Ovary (tissue), 3 donors: ENCODE data around the gene ME1.

Experiments
- CTCF ChIP-seq, 3 donors: fragments of 450-650 bp in 2 of 3; fragments of 200-600 bp in 1 of 3; IDR thresholded peaks; one replicate each; pipeline versions ENCODE4 v1.5.1 to v1.8.0; 2016 to 2022; ENCODE audit warnings: antibody characterized with exemption in 3 of 3, mild to moderate bottlenecking in 1 of 3
- EP300 ChIP-seq: sonication (generic); formaldehyde crosslinking; IDR thresholded peaks from one replicate; pipeline ENCODE4 v1.6.1; 2017; ENCODE audit warnings: antibody characterized with exemption
- POLR2A ChIP-seq: fragments of 450-650 bp; IDR thresholded peaks from one replicate; pipeline ENCODE4 v1.6.1; 2017; ENCODE audit warnings: antibody characterized with exemption, mild to moderate bottlenecking, moderate library complexity
- donor health status: DM: no; HTN: no; CAD: no.

- no peak for TF ChIP-seq CTCF (IDR thresholded peaks at IDR 0.05)
- no peak for TF ChIP-seq POLR2A
- TF ChIP-seq EP300, result no peak
Measured at GRCh38 chr6:83433177-83433576, 2.3 kb upstream of the ME1 start.
